ENCODE data around the gene COL13A1.

DNA sequence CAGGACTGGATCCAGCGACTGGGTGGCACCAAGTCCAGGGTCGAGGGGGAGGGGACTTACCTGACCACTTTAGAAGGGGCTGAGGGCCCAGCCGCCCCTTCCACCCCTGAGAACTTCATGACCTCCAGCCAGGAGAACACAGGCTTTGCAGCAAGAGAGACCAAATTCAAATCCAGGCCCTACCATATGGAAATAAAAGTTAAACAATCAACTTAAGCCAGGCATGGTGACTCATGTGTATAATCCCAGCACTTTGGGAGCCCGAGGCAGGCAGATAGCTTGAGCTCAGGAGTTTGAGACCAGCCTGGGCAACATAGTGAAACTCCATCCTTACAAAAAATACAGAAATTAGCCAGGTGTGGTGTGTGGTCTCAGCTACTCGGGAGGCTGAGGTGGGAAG lies 61.9 kb downstream of the COL13A1 start:
- TF ChIP-seq YY1 (IDR thresholded peaks at IDR 0.05; ENCODE audit: insufficient read depth, insufficient read length) (no peak), ZNF274 (IDR thresholded peaks at IDR 0.05; ENCODE audit: low read depth, low read length) (no peak), SUZ12 (IDR thresholded peaks at IDR 0.05; ENCODE audit: extremely low read depth, insufficient read depth, insufficient read length) (no peak)

Data from NT2/D1 (cell line).